ENCODE measurements around the gene TRAFD1.

TRAFD1 gene

GRCh38 chr12:112178796-112179195 lies 53.4 kb downstream of the TRAFD1 start:
- no peak for DNase-seq

- DNase-seq, result no peak
Measured at GRCh38 chr12:112179341-112179740, 54.0 kb downstream of the TRAFD1 start.

- no peak for DNase-seq
Measured at GRCh38 chr12:112179916-112180315, 54.6 kb downstream of the TRAFD1 start.

- no peak for DNase-seq
Measured at GRCh38 chr12:112180422-112180821, 55.1 kb downstream of the TRAFD1 start.

- DNase-seq, result peak; percentile 61
Measured at GRCh38 chr12:112182499-112182898, 57.1 kb downstream of the TRAFD1 start.

DNA sequence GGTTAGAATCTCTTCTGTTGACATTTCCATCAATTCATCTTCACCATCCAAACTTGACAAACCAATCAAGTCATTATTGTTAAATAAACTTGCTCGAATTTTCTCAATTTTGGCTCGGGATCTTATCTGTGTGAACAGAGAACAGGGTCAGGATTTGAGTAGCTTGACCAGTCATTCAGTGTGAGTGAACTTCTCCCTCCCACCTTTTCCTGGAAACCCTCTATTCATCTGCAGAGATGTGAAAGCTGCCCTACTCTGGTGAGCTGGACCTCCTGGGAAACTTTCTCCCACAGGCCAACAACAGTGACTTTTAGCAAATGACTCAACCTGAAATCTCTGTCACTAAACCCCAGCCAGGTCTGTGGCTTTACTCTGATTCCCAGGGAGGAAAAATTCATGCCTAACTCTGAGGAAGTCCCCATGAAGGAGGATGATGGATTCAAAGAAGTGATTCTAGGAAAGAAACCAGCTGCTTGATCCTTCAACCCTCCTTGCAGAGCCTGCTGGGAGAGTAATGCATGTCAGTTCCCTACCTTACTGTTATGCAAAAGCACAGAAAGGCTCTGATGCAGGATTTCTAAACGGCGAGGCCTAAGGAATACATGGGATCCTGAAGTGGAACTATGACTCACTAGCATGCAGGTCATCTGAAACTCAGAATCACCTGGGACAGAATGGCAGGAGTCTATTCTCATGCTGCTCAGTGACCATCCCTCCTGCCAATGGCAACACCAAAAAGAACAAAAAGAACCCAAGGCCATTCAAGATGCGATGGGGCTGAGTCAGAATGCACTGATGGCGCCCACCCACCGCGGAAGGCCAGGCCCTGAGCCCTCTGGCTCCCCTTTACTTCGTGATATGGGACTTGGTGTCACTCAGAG lies 58.0 kb downstream of the TRAFD1 start:
- peak; percentile 41 for DNase-seq

DNA sequence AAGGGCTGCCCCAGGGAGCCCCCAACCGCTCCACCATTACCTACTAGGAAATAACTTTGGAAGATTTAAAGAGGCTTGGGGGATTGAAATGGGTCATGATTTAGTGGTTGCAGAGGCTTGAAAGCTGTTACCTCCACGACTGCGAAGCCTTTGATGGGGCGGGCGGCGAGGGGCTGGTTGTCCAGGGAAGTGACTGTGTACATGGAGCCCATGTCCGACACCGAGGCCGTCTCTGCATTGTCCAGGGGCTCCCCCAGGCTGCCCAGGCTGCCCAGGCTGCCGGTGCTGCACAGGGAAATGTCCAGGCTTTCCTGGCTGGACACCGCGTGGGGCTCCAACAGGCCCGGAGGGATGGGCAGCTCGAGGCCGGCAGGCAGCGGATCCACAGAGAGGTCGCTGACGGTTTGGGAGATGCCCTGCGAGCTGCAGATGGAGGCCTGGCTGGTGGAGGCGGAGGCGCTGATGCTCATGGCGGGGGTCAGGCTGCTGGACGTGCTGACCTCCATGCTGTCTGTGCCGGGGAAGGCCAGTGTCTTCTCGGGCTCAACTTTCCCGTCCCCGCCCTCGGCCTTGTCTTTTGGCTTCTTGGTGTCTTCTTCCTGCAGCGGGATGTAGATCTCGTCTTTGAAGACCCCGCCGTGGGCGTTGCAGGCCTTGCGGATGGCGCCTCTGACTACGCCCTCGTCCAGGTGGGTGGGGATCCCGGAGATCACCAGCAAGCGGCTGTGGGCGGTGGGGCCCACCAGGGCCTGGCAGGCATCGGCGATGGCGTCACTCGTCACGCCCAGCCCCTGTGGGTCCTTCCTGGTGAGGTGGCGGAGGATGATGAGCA lies 58.9 kb downstream of the TRAFD1 start:
- no peak for DNase-seq

GRCh38 chr12:112185093-112185923 lies 59.9 kb downstream of the TRAFD1 start:
- no peak for DNase-seq

DNA sequence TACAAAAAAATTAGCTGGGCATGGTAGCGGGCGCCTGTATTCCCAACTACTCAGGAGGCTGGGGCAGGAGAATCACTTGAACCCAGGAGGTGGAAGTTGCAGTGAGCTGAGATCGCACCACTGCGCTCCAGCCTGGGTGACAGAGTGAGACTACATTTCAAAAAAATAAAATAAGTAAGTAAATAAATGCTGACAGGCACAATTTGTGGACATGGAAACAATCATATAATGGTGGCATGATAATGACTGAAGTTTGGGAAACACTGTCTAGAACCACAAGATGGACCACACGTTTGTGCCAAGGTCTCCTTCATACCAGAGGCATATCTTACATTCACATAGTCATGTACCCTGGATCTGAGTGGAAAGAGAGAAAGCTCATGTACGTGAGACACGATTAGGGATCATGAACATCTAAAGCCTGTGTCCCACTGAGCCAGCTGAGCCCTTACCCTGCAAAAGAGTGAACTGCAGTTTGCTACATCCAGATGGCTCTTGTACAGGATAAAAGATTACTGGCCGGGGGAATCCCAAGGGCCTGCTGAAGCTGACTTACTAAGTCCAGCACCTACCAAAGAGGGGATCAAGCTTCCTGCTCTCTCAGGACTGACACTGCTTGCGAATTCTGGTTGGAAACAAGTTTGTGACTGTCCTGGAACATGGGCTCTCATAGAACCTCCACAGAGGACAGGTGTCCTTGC lies 62.9 kb downstream of the TRAFD1 start:
- DNase-seq, result peak; percentile 96

- DNase-seq, result peak; percentile 10
Measured at GRCh38 chr12:112190231-112191025, 65.1 kb downstream of the TRAFD1 start.

- no peak for DNase-seq
Measured at GRCh38 chr12:112191201-112191600, 65.8 kb downstream of the TRAFD1 start.

GRCh38 chr12:112191840-112192321 lies 66.5 kb downstream of the TRAFD1 start:
- no peak for DNase-seq

DNA sequence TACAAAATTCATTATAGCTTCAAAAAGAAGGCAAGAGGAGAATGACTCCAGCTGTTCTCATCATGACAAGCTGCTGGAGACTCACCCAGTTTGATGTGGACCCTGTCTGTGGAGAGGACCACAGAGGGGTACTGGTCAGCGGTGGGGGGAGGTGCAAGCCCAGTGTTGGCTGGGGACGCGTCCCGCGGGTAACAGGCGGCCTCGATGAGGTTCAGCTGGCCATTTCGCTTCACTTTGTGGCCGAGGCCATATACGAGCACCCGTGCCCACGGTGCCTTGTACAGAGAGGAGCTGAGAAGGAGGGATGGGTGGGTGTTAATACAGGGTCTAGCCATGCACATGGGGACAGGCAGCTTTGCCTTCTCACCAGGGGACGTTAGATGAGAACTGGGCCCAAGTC lies 67.1 kb downstream of the TRAFD1 start:
- no peak for DNase-seq

DNA sequence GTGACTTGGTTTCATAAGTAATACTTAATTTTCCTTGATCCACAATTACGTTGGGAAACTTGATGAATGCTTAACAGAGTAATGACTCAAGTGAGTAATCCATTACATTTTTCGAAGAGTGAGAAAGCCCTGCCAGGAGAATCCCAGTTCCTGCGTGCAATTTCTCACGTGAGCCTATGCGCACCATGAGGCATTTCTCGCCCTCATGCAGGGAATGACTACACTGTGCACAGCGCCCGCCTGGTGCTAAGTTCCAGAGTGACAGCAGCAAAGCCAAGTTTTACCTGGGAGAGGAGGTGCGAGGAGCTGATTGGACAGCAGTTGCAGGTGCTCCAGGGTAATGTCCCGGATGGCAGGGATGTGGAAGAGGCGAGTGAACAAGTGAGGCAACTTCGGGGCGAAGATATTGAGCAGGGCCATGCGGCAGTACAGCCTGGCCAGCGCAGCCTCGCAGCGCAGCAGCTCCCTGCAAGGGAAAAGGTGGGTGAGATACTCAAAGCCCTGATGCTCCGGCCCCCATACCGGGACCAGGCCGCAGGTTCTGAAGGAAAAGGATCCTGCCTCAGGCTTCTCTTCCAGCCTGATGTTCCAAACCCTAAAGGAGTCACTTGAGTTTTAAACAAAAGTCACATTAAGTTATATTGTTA lies 69.4 kb downstream of the TRAFD1 start:
- no peak for DNase-seq

- no peak for DNase-seq
Measured at GRCh38 chr12:112196196-112196875, 71.0 kb downstream of the TRAFD1 start.

DNA sequence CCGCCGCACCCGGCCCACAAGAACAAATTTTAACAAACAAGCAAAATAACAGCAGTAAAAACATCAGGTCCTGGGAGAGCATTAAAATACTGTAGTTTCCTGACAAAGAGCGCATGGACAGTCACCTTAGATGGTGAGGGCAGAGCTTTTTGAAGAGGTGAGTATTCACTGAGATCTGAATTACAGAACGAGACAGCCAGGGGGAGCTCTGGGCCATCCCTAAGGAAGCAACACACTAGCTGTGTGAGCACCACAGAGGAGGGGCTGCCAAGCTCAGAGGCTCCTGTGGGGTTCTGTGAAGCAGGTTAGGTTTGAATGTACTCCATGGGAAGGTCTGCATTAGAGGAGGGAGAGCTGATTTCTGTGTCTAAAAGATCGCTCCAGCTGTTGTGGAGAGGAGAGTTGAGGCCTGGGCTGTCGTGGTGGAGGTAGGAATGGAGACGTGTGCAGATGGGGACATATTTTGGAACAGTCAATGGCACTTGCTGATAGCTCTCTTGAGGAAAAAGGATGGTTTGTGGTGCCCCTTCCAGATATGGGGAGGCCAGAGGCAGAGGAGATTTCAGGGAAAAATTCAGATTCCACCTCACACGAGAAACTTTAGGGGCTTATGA lies 72.9 kb downstream of the TRAFD1 start:
- DNase-seq, result peak; percentile 85

DNA sequence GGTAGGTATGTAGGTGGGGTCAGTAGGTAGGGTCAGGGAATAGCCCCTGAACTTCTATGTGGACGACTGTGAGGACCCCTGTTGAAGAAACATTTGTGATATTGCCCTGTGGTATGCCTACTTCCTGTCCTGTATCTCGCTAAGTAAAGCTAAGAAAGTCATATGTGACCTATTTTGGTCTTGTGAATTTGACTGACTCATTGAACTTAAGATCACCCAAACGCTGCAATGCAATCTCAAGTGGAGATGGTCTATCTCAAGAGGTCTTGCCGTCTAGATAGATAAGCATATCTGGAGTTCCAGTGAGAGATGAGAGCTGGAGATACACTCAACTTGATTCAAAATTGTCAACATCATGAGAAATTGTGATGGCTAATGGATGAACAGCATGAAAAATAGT lies 73.8 kb downstream of the TRAFD1 start:
- no peak for DNase-seq

All from NCI-H82 (cell line).